Activated CD4-positive, alpha-beta T cell treated with anti-CD3 and anti-CD28 coated beads, Interleukin-2, Interleukin-4, amounts not matched to agents 100 ng/mL and 50 ng/mL, durations not matched to agents 16 hours and 8 hours (primary cell): Measurements from ENCODE around the gene PDIA5.

ENCODE experiments used
- DNase-seq: peaks from one replicate; pipeline ENCODE4 v3.0.0-alpha.2; 2020; ENCODE audit warnings: low spot score

PDIA5 gene

GRCh38 chr3:123119802-123120201 is 53.0 kb downstream of the PDIA5 start:
- DNase-seq, result no peak

DNA sequence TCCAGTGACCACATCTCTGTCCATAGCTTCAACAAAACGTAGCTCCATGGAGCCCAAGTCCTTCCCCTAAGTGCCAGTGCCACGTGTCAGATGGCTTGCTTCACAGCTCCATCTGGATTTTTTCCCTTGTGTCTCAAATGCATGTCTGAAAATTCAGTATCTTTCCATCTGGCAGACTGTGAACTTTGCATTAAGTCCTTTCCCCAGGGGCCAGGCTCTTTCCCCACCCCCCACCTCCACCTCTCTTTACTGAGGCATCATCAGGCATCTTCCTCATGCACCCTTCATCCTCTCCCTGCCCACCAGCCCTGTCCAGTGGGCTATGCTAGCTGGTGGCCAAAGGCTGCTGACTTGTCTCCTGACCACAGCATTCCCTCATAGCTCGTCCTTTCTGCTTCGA is 53.7 kb downstream of the PDIA5 start:
- DNase-seq, result no peak

DNA sequence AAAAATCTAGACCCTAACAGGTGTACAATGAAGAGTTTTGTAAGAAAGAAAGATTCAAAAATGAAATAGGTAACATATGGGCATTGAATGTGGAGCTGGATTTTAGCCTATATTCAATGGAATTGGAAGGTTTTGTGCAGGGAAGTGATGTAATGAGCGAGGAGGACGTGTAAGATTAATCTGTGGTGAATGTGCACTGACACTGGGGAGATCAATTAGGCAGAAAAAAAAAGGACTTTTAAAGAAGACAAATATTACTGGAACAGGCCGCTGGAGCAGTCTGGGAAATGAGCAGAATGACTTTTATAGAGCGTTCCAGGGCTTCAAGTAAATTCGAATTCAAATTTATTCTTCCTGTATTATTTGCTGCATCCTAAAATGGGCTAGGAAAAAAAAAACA is 55.2 kb downstream of the PDIA5 start:
- no peak for DNase-seq

DNA sequence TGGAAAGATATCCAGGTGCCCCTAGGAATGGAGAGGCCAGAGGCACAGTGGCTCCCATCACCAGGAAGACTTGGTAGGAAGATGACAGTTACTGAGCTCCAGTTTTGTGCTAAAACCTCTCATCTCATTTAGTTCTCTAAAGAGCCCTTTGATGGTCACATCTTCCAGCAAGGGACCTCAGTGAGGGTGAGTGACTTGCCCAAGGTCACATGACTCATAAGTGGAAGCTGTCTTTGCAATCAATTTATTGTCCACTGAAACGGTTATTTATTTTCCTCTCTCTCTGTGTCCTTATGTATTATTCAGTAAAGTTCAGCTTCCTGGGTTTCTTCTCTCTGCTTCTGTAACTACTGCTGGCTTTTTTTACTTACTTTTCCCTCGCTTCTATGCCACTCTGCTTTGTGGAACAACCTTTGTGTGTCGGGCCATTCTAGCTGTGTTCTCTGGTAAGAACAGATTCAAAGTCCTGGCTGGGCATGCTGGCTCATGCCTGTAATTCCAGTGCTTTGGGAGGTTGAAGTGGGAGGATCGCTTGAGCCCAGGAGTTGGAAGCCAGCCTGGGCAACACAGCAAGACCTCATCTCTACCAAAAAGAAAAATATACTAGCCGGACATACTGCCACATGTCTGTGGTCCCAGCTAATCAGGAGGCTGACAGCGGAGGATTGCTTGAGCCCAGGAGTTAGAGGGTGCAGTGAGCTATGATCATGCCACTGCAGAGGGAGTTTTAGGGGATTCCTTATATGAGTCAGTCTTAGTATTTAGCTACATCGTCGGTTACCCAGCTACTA is 55.9 kb downstream of the PDIA5 start:
- no peak for DNase-seq

- DNase-seq, result no peak
Measured at GRCh38 chr3:123123716-123124616, 57.1 kb downstream of the PDIA5 start.

DNA sequence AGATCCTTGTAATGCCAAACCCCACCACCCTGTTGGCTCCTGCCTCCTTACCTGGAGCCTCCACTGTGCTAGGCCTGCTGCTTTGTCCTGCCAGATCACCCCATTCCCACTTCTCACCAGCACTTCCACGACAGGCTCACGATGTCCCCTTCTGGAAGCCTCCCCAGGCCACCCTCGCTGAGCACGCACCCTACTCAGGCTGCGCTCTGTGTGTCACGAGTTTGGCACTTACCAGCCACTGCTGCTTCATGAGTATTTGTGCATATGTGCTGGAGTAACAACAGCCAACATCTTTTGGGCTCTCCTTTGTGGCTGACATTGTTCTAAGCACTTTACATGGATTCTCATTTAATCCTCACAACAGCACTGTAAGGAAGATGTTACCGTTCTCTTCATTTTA is 58.1 kb downstream of the PDIA5 start:
- no peak for DNase-seq

- DNase-seq, result no peak
Measured at GRCh38 chr3:123126031-123126430, 59.2 kb downstream of the PDIA5 start.

- no peak for DNase-seq
Measured at GRCh38 chr3:123126653-123127052, 59.8 kb downstream of the PDIA5 start.

DNA sequence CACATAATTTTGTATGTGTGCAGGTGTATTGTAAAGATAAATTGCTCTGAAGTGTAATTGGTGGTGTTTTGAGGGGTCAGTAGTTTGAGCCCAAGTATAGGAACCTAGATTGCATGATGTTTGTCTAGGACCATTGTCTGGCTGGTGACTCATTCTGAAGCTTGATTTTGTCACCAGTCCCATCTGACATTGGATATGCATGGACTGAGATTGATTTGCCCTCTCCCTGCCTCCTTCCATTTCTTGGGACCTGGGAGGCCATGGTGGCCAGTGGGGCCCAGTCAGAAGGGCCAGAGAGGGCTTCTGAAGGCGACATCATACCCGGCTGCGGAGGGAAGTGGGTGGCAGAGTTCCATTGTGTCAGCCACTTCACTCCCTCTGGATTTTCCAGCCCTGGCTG is 62.3 kb downstream of the PDIA5 start:
- no peak for DNase-seq

GRCh38 chr3:123129532-123129931 is 62.7 kb downstream of the PDIA5 start:
- DNase-seq, result no peak

GRCh38 chr3:123130079-123130750 is 63.4 kb downstream of the PDIA5 start:
- DNase-seq, result no peak

DNA sequence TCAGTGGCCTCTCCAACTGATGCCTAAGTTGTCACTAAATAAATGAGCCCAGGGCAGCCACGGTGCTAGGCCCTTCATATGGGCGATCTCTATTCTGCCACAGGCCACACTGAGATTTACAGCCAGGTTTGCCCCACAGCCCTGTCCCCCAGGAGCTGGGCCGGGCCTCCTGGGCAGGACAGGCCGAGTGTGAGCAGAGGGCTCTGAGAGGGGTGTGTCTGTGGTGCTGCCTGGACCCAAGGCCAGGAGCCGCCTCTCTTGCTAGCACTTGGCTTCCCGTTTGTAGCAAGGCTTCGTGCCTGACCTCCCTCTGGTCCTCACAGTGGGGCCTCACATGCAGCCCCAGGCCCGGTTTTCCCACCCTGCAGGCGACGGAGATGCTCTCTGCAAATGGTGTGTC is 67.8 kb downstream of the PDIA5 start:
- DNase-seq, result no peak

DNA sequence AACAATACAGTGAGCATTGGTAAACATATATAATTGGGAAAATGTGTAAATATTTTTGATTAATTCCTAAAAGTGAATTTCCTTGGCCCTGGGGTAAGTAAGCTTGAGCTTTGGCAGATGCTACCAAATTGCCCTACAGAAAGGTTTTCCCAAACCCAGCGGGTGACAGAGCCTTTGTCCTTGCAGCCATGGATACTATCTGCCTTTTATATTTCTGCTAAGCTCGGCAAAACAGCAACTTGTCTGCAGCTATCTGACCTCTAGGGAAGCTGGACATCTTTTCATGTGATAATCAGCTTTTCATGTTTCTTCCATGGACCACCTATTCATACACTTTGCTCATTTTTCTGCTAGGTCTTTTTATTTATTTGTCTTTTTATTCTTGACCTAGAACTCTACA is 70.2 kb downstream of the PDIA5 start:
- DNase-seq, result no peak

DNA sequence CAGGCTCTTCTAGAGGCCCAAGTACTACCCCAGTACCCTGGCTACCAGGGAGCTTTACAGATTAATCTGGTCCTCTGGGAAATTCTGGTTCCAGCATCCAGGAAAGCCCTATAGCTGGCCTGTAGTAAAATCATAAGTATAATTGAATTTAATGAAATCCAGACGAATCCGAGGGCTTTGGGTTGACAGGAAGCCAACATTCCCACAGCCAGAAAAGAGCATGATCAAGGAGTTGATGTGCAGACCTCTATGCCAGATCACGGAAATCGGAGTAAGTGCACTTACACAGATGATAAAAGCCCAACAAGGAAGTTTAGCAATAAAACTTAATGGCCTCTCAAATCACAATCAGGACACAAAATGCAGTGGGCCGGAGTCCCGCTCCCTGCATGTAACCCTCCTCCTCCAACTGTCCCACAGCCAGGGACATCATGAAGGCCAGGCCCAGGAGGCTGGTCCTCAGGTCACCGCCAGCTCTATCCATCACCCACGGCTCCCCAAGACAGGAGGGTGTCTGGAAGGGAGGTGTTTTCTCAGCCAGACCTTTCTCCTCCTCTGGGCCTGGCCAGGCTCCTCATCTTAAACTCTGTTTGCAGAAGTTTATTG is 72.1 kb downstream of the PDIA5 start:
- DNase-seq, result no peak

DNA sequence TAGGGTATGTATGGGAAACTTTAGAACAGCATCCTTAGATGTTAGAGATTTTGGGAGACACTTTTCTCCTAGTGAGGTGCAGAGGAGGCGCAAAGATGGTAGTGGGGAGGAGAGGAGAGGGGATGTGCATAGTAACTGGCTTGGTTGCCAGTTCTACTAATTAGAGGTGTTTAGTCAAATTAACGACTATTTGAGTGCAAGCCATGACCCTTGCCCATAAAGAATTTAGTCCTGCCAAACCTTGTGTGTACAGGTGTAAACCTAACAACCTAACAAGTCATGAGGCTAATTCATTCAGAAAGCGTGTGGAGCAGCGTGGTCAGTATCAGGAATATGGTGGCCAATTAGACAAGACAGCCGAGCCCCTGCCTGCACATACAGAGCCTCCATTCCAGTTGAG is 72.7 kb downstream of the PDIA5 start:
- DNase-seq, result no peak

- no peak for DNase-seq
Measured at GRCh38 chr3:123140550-123140949, 73.7 kb downstream of the PDIA5 start.

GRCh38 chr3:123141276-123141675 is 74.5 kb downstream of the PDIA5 start:
- no peak for DNase-seq

GRCh38 chr3:123143669-123144411 is 77.0 kb downstream of the PDIA5 start:
- DNase-seq, result no peak

DNA sequence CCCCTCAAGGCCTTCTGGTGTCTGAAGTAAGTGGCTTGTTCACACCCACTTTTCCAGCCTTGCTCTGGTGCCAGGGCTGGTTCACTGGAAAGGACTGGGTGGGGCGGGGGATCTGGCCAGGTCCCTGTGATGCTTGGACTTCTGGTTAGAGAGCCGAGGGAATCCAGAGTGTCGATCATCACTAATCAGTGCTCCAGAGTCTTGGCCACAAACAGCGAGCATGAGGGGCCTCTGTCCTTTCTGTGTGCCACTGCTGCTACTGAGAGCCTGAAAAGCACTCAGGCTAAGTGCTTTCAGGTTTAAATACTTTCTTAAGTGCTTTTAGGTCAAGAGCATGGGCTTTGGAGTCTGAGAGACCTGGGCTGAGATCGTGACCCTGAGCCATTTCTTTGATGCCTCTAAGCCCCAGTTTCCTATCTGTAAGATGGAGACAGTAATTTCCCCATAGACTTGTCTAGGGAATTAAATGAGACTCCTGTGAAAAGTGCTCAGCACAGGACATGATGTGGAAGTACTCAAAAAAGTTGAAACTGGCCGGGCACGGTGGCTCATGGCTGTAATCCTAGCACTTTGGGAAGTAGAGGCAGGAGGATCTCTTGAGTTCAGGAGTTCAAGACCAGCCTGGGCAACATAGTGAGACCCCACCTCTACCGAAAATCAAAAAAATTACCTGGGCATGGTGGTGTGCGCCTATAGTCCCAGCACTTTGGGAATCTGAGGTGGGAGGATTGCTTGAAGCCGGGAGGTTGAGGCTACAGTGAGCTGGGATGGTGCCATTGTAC is 81.1 kb downstream of the PDIA5 start:
- no peak for DNase-seq

- no peak for DNase-seq
Measured at GRCh38 chr3:123148772-123149171, 81.9 kb downstream of the PDIA5 start.

GRCh38 chr3:123149525-123149924 is 82.7 kb downstream of the PDIA5 start:
- no peak for DNase-seq
